ENCODE measurements around the gene AXIN2.

Gene AXIN2

GRCh38 chr17:65583921-65584603 is 22.6 kb upstream of the AXIN2 start:
- in situ Hi-C loops (cut with MboI; ENCODE audit: low sequenced_read_pairs), result no loop called here

GRCh38 chr17:65576939-65577338 is 15.5 kb upstream of the AXIN2 start:
- in situ Hi-C loops (cut with MboI; ENCODE audit: low sequenced_read_pairs), result no loop called here

- in situ Hi-C loops (cut with MboI; ENCODE audit: low sequenced_read_pairs), result loop anchor here (25.0 kb wide), 1 partner anchor 336 kb away; no protein-coding TSS in a partner anchor
These were observed 11.8 kb upstream of the AXIN2 start for GRCh38 chr17:65573282-65573602.

GRCh38 chr17:65572581-65573281 is 11.3 kb upstream of the AXIN2 start:
- in situ Hi-C loops (cut with MboI; ENCODE audit: low sequenced_read_pairs), result loop anchor here (25.0 kb wide), 1 partner anchor 335 kb away; no protein-coding TSS in a partner anchor

- in situ Hi-C loops (cut with MboI; ENCODE audit: low sequenced_read_pairs), result loop anchor here (25.0 kb wide), 1 partner anchor 335 kb away; no protein-coding TSS in a partner anchor
These were observed 10.7 kb upstream of the AXIN2 start for GRCh38 chr17:65572186-65572580.

GRCh38 chr17:65568918-65569317 is 7.5 kb upstream of the AXIN2 start:
- in situ Hi-C loops (cut with MboI; ENCODE audit: low sequenced_read_pairs), result loop anchor here (25.0 kb wide), 1 partner anchor 332 kb away; no protein-coding TSS in a partner anchor

GRCh38 chr17:65567566-65567965 is 6.1 kb upstream of the AXIN2 start:
- in situ Hi-C loops (cut with MboI; ENCODE audit: low sequenced_read_pairs), result loop anchor here (25.0 kb wide), 1 partner anchor 330 kb away; no protein-coding TSS in a partner anchor

GRCh38 chr17:65565559-65565958 is 4.1 kb upstream of the AXIN2 start:
- in situ Hi-C loops (cut with MboI; ENCODE audit: low sequenced_read_pairs), result loop anchor here (25.0 kb wide), 1 partner anchor 328 kb away; no protein-coding TSS in a partner anchor

GRCh38 chr17:65564793-65565192 is 3.3 kb upstream of the AXIN2 start:
- in situ Hi-C loops (cut with MboI; ENCODE audit: low sequenced_read_pairs), result loop anchor here (25.0 kb wide), 1 partner anchor 327 kb away; no protein-coding TSS in a partner anchor

- in situ Hi-C loops (cut with MboI; ENCODE audit: low sequenced_read_pairs), result loop anchor here (25.0 kb wide), 1 partner anchor 325 kb away; no protein-coding TSS in a partner anchor
These were observed 721 bp upstream of the AXIN2 start for GRCh38 chr17:65562206-65562531.

GRCh38 chr17:65560628-65561451 is 608 bp downstream of the AXIN2 start:
- in situ Hi-C loops (cut with MboI; ENCODE audit: low sequenced_read_pairs), result loop anchor here (25.0 kb wide), 1 partner anchor 324 kb away; no protein-coding TSS in a partner anchor

- in situ Hi-C loops (cut with MboI; ENCODE audit: low sequenced_read_pairs), result loop anchor here (25.0 kb wide), 1 partner anchor 323 kb away; no protein-coding TSS in a partner anchor
These were observed 1.4 kb downstream of the AXIN2 start for GRCh38 chr17:65559804-65560627.

GRCh38 chr17:65559461-65559803 is 2.0 kb downstream of the AXIN2 start:
- in situ Hi-C loops (cut with MboI; ENCODE audit: low sequenced_read_pairs), result loop anchor here (25.0 kb wide), 1 partner anchor 322 kb away; no protein-coding TSS in a partner anchor

- in situ Hi-C loops (cut with MboI; ENCODE audit: low sequenced_read_pairs), result loop anchor here (25.0 kb wide), 1 partner anchor 322 kb away; no protein-coding TSS in a partner anchor
These were observed 2.6 kb downstream of the AXIN2 start for GRCh38 chr17:65558683-65559460.

- in situ Hi-C loops (cut with MboI; ENCODE audit: low sequenced_read_pairs), result loop anchor here (25.0 kb wide), 1 partner anchor 321 kb away; no protein-coding TSS in a partner anchor
These were observed 3.2 kb downstream of the AXIN2 start for GRCh38 chr17:65558311-65558682.

- in situ Hi-C loops (cut with MboI; ENCODE audit: low sequenced_read_pairs), result loop anchor here (25.0 kb wide), 1 partner anchor 320 kb away; no protein-coding TSS in a partner anchor
These were observed 3.8 kb downstream of the AXIN2 start for GRCh38 chr17:65557349-65558310.

- in situ Hi-C loops (cut with MboI; ENCODE audit: low sequenced_read_pairs), result loop anchor here (25.0 kb wide), 1 partner anchor 320 kb away; no protein-coding TSS in a partner anchor
These were observed 4.5 kb downstream of the AXIN2 start for GRCh38 chr17:65556910-65557348.

Data from HL-60/S4 treated with phorbol 12-myristate 13-acetate at 8.2 ng/mL for 4 days and 3 days (cell line).